ENCODE results near the gene USB1. TPM values are rescaled to one million over a fixed set of nuclear protein-coding genes. Genes with fewer than 3 reads are reported as not detected.

USB1 gene
- total RNA-seq, 3 donors from 2014 or later = 14.5 to 37.0 (median 26.4) TPM

GRCh38 chr16:57993897-57994296, 7.3 kb upstream of the USB1 start:
- DNase-seq (ENCODE audit: low spot score in 2 of 2) = no peak
- Histone ChIP-seq H3K27ac (peak overlapping the region in 1 of 2 donors; percentile 8), H3K4me1 (peaks cover 0 to 6% of the 10 kb centered on the region in 2 donors), H3K9me3 (no peaks in the 10 kb centered on the region), H3K36me3 (peaks cover 5% of the 10 kb centered on the region), H3K27me3 (no peaks in the 10 kb centered on the region), H3K4me3 (no peak overlapping the region)
- intact Hi-C loops (cut with DNase I; ENCODE audit: low total_unique reads) = no loop called here
- no peak for TF ChIP-seq POLR2A (IDR thresholded peaks at IDR 0.05)
- no peak for TF ChIP-seq POLR2AphosphoS5 (IDR thresholded peaks at IDR 0.05)
- TF ChIP-seq CTCF (IDR thresholded peaks at IDR 0.05) = no peak

DNA sequence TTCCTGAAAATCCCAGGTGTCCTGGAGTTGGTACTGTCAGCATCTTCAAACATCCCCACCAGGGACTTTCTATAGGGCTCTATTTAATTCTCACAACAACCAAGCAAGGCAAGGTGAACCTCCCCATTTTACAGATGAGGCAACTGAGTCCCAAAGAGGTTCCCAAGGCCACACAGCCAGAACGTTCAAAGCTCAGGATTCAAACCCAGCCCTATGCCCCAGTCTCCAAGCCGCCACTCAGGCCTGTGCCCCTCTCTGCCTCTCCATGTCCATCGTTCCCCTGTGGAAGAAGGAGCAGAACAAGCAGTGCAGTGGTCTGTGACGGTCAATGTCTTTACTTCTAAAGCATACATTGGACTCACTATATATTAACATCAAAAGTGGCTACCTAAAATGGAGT, 6.8 kb upstream of the USB1 start:
- Histone ChIP-seq H3K27me3 (no peaks in the 10 kb centered on the region), H3K36me3 (peaks cover 5% of the 10 kb centered on the region), H3K9me3 (no peaks in the 10 kb centered on the region), H3K27ac (no peak overlapping the region), H3K4me1 (peaks cover 0 to 6% of the 10 kb centered on the region in 2 donors), H3K4me3 (no peak overlapping the region)
- intact Hi-C loops (cut with DNase I; ENCODE audit: low total_unique reads) = no loop called here
- TF ChIP-seq CTCF (IDR thresholded peaks at IDR 0.05) (no peak), POLR2A (IDR thresholded peaks at IDR 0.05) (no peak)
- no peak for DNase-seq (ENCODE audit: low spot score in 2 of 2)

- TF ChIP-seq POLR2A (IDR thresholded peaks at IDR 0.05) = no peak
- TF ChIP-seq CTCF (IDR thresholded peaks at IDR 0.05) = no peak
- TF ChIP-seq POLR2AphosphoS5 (IDR thresholded peaks at IDR 0.05) = no peak
- H3K4me3 ChIP-seq = no peak overlapping the region
- H3K4me1 ChIP-seq = peaks cover 0 to 6% of the 10 kb centered on the region in 2 donors
- no peaks in the 10 kb centered on the region for H3K9me3 ChIP-seq
- peaks cover 5% of the 10 kb centered on the region for H3K36me3 ChIP-seq
- intact Hi-C loops (cut with DNase I; ENCODE audit: low total_unique reads) = no loop called here
- H3K27me3 ChIP-seq = no peaks in the 10 kb centered on the region
- no peak overlapping the region for H3K27ac ChIP-seq
- no peak for DNase-seq (ENCODE audit: low spot score in 2 of 2)
Measured at GRCh38 chr16:57994778-57995177, 6.4 kb upstream of the USB1 start.

DNA sequence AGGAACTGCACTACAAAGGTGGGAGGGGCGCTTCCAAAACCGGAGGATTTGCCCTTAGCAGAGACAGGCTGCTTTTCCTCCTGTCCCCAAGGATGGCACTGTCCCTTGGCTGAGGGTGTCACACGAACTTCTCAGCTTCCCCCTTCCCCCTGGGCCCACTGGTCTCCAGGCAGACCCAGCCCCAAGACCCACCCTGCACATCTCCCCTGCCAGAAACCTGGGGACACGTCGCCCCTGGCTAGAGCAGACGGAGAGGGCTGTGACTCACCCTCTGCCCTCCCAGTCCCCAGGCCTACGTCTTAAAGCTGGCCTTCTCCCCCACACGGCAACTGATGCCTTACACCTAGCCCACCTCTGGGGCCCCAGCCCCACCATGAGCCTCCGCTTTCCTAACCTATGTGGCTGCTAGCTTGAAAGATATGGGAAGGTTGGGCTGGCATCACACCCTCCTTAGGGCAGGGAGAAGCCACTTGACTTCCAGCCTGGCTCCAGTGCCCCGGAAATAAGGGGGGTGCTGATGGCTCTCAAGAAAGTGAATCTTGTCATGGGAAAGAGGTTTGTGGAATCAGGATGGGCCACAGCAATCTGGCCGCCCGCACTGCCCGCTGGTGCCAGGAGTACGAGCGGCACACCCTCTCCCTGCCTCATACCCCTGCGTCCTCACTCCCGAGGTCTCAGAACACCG, 5.3 kb upstream of the USB1 start:
- H3K9me3 ChIP-seq = no peaks in the 10 kb centered on the region
- H3K4me3 ChIP-seq = no peak overlapping the region
- intact Hi-C loops (cut with DNase I; ENCODE audit: low total_unique reads) = no loop called here
- no peak for DNase-seq (ENCODE audit: low spot score in 2 of 2)
- H3K27ac ChIP-seq = no peak overlapping the region
- H3K4me1 ChIP-seq = peaks cover 0 to 6% of the 10 kb centered on the region in 2 donors
- TF ChIP-seq POLR2A (IDR thresholded peaks at IDR 0.05) (no peak), POLR2AphosphoS5 (IDR thresholded peaks at IDR 0.05) (no peak), CTCF (IDR thresholded peaks at IDR 0.05) (no peak)
- no peaks in the 10 kb centered on the region for H3K27me3 ChIP-seq
- peaks cover 5% of the 10 kb centered on the region for H3K36me3 ChIP-seq

DNA sequence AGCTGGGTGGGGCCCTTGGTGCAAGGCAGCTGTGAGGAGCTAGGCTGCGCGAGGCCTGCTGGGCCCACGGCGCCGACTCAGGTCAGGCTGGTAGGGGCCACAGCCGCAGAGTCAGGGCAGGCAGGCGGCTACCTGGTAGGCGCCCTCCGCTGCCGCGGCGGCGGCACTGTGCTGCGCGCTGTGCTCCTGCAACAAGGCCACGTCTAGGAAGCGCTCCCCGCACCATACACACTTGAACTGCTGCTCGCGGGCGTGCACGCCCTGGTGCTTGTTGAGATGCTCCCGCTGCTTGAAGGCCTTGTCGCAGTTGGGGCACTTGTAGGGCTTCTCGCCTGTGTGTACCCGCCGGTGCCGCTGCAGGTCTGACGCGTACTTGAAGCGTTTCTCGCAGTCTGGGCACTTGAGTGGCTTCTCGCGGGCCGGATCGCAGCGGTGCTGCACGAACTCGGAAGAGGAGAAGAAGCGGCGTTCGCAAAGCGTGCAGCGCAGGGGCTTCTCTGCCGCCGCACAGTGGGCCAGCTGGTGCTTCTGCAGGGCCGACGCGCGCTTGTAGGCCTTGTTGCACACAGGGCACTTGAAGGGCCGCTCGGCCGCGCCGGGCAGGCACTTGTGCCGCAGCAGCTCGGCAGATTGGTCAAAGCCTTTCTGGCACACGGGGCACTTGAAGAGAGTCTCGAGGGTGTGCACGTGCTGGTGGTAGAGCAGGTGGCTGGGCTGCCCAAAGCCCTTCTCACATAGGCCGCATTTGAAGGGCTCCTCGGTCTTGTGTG, 4.6 kb upstream of the USB1 start:
- peaks cover 5% of the 10 kb centered on the region for H3K36me3 ChIP-seq
- TF ChIP-seq POLR2AphosphoS5 (IDR thresholded peaks at IDR 0.05) (no peak), POLR2A (IDR thresholded peaks at IDR 0.05) (no peak), CTCF (IDR thresholded peaks at IDR 0.05) (no peak)
- no peaks in the 10 kb centered on the region for H3K27me3 ChIP-seq
- no peaks in the 10 kb centered on the region for H3K9me3 ChIP-seq
- intact Hi-C loops (cut with DNase I; ENCODE audit: low total_unique reads) = no loop called here
- no peak for DNase-seq (ENCODE audit: low spot score in 2 of 2)
- no peak overlapping the region for H3K27ac ChIP-seq
- peaks cover 0 to 6% of the 10 kb centered on the region in 2 donors for H3K4me1 ChIP-seq
- H3K4me3 ChIP-seq = no peak overlapping the region

Measured in breast epithelium (tissue), 4 donors.